HG03571 (cell line): ENCODE results near the gene PLD6.
"Not testable (repeated sequence)": the region's sequence is repeated elsewhere in the genome, so short reads cannot be mapped to it uniquely, and the experiment has no call there.

Source experiments
- ATAC-seq: cut with Tn5 transposase; IDR thresholded peaks from one replicate; pipeline ENCODE4 v1.9.1; 2021; ENCODE audit not compliant: unreplicated experiment

The PLD6 gene

DNA sequence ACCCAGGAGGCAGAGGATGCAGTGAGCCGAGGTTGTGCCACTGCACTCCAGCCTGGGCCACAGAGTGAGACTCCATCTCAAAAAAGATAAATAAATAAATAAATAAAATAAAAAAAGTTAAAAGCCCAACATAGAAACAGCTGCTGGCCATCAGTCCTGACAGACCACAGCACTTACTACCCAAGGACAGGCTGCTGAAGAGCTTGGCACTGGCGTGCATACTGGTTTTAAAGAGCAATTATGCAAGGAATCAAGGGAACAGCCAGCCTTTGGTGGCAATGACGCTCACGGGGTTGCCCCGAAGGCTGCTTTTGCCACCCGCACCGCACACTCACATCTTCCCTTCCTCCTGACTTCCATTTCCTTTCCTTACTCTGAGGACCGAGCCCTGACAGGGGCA is 4.2 kb downstream of the PLD6 start:
- no peak for ATAC-seq

DNA sequence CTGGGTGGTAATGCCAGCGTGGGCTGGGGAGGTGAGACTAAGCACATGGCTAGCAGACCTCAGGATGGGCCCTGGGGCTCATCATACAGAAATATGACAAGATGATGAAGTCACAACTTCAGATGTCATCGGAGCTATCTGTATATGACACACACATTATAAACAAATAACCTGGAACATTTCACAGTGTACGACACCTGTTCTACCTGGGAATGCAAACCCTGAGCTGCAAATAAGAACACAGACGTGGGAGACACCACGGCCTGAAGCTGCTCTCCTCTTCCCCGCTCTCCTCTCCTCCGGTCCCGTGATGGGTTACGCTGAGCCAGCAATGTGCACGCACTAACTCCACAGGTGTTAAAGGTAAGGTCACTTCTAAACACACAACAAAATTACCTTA is 4.9 kb downstream of the PLD6 start:
- no peak for ATAC-seq

- no peak for ATAC-seq
Observed at GRCh38 chr17:17200831-17201230, 5.3 kb downstream of the PLD6 start.

GRCh38 chr17:17200311-17200710 is 5.8 kb downstream of the PLD6 start:
- no peak for ATAC-seq

- no peak for ATAC-seq
Observed at GRCh38 chr17:17198281-17198680, 7.9 kb downstream of the PLD6 start.

- no peak for ATAC-seq
Observed at GRCh38 chr17:17196776-17197175, 9.4 kb downstream of the PLD6 start.

DNA sequence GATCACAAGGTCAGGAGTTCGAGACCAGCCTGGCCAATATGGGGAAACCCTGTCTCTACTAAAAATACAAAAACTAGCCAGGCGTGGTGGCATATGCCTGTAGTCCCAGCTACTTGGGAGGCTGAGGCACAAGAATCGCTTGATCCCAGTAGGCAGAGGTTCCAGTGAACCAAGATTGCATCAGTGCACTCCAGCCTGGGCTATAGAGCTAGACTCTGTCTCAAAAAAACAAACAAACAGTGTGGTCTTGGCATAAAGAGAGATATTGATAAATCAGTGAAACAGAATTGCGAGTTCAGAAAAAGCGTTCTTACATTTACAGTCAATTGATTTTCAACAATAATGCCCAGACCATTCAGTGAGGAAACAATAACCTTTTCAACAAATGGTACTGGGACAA is 10.7 kb downstream of the PLD6 start:
- not testable (repeated sequence) for ATAC-seq

DNA sequence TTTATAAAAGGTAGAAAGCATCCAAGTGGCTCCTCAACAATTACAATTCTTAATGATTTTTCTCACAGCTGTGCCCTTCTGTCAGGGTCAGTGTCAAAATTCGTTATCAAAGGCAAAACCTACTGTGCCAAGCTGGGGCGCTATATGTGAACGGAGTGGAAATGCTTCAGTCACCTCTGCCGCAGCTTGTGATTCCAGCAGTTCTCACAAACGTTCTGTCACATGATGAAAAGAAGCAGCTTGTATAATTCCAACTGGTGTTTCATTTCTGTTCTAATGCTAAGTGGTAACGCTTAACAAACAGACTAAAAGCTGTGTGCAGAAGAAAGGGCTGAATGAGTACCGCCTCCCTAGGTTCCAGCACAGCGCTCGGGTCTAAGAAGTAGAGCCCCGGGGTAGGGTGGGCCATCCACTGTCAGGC is 14.2 kb downstream of the PLD6 start:
- no peak for ATAC-seq

GRCh38 chr17:17191346-17191792 is 14.8 kb downstream of the PLD6 start:
- no peak for ATAC-seq

DNA sequence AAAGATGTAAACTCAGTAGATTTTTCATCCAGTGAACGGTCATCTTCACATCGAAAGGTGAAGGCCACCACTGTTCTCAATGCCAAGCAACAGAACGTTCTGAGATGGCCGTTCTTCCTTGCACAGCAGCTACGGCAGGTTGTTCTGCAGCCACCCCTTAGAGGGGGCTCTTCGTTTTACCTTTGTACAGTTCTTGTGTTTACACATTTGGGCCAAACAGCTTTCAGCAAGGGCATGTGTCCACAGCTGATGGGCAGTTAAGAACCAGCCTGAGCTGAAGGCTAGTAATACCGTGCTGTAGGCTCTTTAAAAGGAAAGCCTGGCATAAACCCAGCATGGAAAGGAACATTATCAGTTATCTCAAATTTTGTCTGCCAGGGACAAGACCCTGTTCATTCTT is 15.9 kb downstream of the PLD6 start:
- ATAC-seq: no peak

DNA sequence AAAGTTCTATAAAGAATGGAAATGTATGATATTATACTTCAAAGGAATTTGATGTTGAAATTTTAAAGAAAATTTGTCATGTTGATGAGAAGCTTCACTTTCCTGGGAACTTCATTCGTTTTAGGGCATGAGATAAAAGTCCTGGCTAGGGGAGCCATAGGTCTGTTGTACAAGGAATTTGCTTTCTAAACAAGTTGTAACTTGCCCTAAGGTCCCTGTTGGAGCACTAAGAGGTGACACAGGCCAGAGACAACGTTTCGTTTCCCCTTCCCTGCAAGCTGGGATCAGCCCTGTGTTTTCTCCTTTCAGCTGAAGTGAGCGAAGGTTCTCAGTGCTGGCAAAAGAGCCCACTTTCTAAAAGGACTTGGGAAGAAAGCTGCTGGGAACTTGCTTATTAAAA is 16.6 kb downstream of the PLD6 start:
- ATAC-seq: no peak

GRCh38 chr17:17188586-17188985 is 17.5 kb downstream of the PLD6 start:
- ATAC-seq: no peak

DNA sequence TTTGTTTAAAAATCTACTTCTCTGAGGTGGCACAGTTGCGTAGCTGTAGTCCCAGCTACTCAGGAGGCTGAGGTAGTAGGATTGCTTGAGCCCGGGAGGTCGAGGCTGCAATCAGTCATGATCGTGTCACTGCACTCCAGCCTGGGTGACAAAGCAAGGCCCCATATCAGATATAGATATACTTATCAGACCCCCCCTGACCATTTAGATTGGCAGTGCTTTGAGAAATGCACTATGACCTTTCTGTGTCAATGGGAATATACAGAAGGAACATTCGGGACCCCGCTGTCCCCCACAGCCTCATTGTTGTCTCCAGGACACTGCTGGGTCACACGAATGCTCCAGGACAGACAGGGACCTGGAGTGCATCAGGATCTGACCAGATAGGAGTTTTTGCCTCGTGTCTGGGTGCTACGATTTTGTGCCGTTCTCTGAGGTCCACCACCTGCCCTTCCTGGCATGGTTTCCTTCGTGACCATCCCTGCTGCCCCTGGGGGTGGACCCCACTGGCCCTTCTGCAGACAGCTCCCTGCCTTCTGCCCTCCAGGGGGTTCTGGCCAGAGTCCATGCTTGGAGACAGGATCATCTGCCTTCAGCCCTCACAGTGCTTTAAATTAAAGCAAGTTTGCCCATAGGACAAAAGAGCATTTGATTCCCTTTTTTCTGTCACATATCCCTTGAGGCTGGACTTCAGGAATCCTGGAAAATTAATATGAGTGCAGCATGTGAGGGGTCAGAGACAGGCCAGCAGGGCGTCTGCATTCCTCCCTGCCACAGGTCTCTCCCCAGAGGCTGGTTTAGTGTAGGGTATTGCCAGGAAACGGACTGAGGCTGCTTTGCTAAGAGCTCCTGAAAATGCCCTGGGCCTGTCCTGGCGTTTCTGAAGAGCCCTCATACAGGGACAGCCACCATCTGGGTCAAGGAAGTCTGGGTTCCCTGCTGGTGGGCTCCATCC is 19.3 kb downstream of the PLD6 start:
- ATAC-seq: no peak

DNA sequence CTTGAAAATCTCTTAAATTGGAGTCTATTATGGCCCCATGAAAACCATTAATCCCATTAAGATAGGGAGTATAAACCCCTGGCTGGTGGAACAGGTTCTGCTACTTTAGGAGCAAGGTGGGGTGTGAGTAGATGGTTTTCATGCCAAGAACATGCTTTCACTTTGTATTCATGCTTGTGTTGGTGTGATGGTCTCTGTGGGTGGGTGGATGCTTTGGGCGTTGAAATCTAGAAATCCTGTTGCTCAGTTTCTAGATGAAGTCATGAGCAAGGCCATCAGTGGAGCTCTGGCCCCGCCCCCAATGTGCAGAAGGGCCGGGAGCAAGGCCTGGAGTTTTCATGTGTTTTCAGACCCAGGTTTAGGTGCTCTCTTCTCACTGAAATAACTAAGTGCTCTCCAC is 20.1 kb downstream of the PLD6 start:
- ATAC-seq: no peak

- not testable (repeated sequence) for ATAC-seq
Observed at GRCh38 chr17:17184985-17185757, 21.0 kb downstream of the PLD6 start.

DNA sequence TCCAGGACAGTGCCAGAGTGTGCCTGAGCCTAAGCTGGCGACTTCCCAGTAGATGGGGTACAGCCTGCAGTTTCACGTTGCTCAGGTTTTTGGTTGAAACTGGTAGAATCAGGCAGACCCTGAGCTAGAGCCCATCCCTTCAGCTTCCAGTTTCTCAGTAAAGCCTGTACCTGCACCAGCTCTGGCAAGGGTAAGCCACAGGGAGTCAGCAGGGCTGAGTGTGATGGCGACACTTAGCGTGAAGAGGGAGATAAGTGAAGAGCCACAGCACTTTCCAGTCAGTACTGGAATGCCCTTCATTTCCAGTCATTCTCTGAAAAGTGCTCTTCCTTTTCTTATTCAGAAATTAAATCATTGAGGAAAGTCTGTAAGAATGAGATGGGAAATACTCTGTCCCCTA is 22.4 kb downstream of the PLD6 start:
- no peak for ATAC-seq

- no peak for ATAC-seq
Observed at GRCh38 chr17:17182598-17183136, 23.5 kb downstream of the PLD6 start.

DNA sequence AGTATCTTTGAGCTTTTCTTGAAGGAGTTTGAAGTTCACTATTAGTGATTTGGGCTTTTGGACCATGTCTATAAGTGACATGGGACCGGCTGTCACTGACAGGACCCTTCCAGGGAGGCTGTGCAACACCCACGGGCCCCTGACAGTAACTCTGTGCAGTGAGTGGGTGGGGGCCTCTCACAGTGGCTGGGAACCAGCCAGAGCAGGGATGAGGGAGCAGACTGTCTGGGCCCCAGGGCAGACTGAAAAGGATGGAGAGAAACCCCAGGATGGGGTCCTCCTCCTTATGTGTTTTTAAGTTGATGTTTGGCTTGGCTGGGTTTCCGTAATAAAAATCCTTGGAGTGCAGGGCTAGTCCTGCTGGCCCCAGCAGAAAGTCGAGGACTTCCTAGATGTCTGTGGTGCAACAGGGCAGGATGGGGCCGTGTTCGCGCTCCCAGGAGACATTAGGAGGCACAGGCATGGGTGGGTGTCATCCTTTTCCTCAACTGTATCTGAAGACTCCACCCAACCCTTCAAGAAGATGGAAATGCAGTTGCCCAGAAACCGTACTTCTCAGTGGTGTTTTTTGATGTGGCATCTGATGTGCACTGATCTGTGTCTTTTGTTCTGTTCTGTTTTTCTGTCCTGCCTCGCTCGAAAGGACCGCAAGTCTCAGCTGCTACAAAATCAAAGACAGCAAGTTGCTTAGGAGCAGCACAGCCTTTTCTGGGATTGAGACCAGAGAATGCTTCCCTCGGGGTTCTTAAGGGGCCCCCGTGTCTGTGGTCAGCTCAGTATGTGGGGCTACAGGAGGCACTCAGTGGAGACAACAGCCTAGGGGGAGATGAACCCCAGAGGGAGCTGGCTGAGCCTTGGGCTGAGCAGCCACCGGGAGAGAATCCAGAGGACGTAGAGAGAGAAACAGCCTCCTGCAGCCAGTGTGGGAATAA is 24.2 kb downstream of the PLD6 start:
- no peak for ATAC-seq

DNA sequence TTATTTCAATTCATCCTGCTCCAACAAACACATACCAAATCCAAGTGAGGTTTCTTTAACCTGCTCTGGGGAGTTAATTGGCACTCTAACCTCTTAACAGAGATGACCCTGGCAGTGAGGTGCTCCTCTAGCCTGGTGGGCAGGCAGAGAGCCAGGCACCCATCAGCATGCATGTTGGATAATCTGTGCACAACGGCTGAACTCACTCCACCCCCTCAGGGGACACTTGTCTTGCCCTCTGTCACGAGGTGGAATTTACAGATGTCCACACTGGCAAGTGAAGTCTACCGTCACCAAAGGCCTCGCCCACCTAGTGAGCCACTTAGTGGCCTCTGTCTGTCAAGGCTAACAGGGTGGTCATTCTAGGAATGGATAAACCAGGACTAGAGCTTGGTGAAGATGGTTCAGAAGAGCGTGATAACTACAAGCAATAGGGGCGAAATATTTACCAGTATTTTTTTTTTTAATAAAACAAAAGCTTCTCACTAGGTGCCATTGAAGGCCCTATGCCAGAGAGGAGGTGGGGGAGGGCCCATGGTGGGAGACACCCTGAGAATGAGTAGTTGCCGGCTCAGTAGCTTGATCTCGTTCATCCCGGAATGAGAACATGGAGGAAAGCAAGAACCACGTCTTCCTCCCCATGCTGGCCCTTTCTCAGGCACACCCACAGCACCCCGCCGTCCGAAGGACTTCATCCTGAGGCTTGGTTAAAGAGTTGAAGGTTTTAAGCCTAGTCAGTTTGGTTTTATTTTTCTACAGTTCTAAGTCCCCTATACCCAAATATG is 25.2 kb downstream of the PLD6 start:
- ATAC-seq: no peak

DNA sequence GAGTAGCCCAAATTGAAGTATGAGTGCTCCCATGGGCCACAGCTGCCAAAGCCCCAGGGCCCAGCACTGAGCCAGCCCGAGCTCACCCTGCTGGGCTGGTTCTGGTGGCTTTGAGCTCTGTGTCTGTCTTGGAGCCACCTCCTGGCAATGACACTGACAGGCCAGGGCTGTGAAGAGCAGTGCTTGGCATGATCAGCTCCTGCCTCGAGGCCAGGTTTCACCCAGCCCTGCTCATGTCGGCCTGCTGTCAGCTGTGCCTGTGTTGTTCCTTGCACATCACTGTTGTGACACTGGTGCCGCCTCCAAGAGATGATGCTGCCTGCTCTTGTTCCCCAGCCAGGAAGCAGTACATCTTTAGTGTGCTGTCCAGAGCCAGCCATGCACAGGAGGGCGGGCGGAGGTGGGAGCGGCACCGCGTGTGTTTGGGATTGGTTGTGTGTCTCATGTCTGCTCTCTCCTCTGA is 26.0 kb downstream of the PLD6 start:
- ATAC-seq: no peak
